ENCODE measurements around the gene CTDSPL.
"Not testable (repeated sequence)": the region's sequence is repeated elsewhere in the genome, so short reads cannot be mapped to it uniquely, and the experiment has no call there.

Gene CTDSPL, protein sequence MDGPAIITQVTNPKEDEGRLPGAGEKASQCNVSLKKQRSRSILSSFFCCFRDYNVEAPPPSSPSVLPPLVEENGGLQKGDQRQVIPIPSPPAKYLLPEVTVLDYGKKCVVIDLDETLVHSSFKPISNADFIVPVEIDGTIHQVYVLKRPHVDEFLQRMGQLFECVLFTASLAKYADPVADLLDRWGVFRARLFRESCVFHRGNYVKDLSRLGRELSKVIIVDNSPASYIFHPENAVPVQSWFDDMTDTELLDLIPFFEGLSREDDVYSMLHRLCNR

DNA sequence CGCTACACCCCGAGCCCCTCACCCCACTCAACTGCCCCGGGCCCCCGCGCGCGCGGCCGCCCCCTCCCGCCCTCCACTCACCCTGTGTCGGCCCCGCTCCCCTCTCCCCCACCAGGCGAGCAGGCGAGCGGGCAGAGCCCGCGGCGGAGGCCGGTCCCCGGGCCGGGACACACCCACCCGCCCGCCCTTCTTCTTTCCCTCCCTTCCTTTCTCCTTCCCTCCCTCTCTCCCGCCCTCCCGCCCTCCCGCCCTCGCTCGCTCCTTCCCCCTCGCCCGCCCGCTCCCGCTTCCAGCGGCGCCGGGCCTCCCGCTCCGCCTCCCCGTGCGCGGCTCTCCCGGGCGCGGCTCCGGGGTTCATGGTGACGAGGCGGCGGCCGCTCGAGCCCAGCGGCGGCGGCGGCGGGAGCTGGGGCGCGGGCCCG is at the start of gene CTDSPL:
CTDSPL (plus strand) TSS at position 261 of the 422 bp plus-strand sequence. CDS start 320 bp downstream, outside the sequence.
- no peak for DNase-seq

DNA sequence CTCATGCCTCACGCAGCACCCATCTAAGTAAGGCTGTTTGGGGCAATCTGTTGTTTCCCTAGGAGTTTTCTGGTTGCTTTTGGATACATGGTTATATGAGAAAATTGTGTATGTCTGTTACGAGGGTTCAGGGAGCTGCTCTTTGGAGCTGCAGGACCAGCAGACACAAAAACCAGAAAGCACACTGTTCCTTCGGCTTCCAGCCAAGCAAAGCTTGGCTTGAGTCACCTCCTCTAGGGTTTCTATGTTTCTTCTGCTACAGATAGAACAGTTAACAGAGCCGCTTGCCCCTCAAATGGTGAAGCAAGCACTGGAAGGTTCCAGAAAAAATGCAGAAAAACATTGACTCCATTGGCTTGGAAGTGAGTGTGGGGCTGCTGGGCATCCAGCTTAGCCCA is 49.2 kb upstream of the CTDSPL start:
- no peak for DNase-seq

DNA sequence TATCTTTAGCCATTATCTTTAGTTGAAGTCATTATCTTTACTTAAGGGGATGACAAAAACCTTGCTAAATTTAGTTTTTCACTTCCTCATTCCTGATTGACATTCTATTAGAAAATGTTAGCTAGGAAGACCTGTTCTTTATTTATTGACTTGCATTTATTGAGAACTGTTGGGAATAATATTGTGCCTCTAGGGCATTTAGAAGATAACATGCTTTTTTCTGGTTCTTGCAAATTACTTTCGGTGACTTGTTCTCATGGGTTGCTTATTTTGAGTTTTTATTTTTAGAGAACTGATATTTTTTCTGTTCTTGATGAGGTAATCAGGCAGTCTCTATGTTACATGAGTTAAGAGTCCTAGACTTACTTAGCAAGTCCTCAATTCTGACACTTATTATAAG is 48.3 kb upstream of the CTDSPL start:
- DNase-seq = no peak

DNA sequence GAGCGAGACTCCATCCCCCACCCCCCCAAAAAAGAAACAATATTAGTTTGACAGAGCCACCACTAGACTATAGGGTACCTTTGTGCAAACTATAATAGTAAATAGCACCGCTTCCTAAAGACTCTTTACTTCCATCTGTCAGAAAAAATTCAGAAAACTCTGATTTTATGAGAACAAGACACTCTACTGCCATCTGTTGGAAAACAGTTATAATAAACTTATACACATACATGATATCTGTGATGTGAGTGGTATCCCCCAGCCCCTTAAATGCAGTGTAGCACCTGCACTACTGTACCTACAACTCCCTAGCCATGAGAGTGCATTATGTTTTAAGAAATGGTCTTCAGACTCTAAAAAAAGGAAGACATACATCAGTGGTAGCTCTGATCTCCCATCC is 47.1 kb upstream of the CTDSPL start:
- DNase-seq = no peak

DNA sequence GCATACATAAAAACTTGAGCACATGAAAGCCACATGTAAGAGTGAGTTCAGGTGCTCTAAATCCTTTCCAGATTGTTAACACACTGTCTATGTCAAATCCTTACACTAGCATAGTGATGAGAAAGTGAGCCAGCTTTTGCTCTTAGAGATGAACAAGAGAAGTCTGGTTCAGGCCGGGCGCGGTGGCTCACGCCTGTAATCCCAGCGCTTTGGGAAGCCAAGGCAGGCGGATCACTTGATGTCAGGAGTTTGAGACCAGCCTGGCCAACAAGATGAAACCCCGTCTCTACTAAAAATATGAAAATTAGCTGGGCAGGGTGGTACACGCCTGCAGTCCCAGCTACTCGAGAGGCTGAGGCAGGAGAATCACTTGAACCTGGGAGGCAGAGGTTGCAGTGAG is 46.5 kb upstream of the CTDSPL start:
- not testable (repeated sequence) for DNase-seq

DNA sequence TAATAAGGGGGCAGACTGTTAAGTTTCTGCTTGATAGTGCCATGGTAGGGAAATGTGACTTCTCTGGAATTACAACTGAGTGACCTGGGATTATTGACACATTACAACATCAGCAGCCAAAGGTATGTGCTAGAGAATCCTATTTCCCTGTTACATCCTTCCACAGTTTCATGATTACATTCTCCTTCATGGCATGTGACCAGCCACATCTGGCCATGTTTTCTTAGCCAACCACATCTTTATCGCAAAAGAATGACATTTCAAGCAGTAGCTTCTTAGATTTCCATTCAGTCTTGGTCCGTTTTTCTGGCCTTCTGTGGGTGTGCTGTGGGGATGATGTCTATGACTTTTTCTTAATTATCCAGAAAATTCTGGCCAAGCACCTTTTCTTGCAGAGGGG is 45.4 kb upstream of the CTDSPL start:
- DNase-seq = no peak

DNA sequence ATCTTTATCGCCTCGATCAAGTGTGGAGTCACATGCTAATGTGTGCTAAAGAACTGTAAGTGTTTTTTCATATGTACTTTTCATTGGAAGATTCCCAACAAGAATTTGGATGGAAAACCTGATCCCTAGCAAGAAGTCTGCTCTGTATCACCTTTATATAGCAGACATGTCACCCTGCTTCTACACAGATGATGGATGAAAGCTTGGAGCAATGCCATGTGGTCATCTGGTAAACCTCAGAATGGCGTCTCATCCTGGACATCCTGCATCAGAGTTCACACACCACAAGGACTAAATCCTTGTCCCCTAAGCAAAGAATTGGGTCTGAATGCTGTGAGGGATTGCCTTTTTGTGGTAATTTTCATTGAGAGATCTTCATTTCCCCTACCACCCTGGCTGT is 42.1 kb upstream of the CTDSPL start:
- DNase-seq = no peak

DNA sequence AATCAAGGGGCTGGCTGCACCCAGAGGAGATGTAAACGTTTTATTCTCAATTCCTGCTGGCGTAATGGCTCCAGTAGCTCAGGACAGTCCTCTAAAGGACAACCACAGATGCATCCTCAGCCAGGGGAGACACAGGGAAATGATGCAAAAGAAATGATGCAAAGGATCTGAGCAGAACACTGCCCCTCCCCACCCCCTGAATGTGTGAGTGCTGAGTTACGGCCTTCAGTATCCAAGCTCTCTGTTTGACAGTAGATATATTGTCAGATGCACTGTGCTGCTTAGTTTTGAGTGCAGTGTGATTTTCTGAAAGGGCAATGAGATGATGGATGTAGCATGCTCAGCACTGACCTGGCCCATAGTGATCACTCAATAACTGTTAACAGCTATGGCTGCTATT is 41.4 kb upstream of the CTDSPL start:
- DNase-seq = no peak

DNA sequence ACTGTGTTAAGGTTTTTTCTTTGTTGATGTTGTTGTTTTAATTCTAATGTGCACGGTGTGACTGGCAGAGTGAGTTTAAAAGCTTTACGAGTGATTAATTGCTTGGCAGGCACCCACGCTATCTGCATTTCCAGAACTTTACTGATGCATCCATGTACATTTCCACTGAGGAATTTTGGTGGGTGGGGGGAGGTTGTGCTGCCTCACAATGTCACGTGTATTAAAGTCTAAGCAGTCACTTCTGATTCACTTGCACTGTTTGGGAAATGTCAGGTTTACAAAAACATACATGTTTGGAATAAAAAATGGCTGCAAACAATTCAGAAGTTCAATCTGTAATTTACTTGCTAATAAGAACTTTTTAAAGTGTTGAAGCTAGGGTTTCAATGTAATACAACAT is 38.5 kb upstream of the CTDSPL start:
- DNase-seq = no peak

DNA sequence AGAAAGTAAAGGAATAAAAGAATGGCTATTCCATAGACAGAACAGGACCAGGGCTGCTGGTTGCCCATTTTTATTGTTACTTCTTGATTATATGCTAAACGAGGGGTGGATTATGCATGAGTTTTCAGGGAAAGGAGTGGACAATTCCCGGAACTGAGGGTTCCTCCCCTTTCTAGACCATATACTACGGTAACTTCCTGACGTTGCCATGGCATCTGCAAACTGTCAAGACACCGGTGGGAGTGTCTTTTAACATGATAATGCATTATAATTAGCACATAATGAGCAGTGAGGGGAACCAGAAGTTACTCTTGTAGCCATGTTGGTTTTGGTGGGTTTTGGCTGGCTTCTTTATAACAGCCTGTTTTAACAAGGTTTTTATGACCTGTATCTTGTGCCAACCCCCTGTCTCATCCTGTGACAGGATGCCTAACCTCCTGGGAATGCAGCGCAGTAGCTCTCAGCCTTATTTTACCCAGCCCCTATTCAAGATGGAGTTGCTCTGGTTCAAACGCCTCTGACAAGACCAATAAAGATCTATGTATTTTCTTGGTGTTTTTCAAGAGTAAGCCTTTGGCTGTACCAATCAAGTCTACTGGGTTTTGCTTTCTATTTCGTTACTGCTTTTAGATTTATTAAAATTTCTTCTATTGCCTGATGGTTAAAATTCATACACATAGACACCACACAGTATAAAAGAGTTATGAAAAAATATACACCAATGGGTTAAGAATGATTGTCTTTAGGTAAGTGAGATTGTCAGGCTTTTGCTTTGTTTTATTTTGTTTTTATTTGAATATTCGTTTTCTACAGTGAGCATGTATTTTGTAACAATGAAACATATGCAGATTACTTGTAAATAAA is 37.4 kb upstream of the CTDSPL start:
- DNase-seq = no peak

DNA sequence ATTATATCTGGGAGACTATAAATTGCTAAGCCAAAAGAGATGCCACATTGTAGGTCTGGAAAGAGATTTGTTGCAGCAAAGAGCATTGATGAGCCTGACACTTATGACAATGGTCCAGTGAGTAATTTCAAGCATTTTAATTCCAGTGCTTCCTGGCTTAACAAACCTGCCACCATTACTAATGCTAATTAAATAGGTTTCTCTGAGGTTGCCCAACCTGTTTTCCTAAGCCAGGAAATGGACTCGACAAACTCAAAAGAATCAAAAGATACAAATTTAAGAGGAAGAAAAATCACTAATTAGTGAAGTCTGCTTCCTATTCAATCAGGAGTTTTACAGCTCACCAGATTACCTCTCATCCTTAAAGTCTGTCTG is 36.7 kb upstream of the CTDSPL start:
- DNase-seq = no peak

DNA sequence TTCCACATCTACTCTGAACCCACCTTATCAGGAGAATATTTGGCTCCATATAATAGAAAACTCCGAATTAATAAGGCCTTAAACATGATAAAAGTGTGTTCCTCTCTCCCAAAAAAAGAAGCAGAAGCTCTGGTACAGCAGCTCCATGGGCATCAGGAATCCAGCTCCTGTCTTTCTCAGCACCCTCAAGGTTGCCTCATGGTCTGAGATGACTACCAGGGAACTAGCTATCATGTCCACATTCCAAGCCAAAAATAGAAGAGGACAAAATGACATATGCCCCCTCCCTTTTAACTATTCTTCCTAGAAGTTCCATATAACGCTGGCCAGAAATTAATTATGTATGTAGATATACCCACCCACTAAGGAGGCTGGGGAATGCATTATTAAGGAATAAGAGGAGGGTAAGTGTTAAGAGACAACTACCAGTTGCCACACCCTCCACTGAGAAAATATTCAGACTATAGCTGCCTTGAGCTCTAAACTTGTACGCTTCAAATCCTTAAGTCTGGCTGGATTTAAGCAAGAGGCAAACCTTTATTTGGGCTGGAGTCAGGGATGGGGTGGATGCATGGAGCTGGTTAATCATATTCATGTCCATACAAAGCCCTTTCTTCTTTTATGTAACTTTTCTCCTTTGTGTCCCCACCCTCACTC is 35.8 kb upstream of the CTDSPL start:
- DNase-seq = no peak

DNA sequence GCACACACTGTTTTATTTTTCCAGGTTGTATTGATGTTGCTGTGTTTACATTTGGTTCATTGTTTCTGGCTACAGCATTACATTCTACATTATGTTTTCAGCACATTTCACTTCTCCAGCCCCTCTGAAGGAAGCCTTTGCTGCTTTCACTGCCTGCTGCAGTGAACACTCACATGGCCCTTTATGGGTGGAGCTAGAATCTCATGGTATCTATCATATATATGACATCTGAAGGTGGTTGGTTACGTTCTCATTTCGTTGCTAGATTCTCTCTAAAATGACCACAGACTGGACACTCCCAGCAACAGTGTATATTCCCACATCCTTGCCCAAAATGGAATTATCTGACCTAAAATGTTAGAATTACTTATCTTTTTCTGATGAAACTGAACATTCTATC is 35.2 kb upstream of the CTDSPL start:
- no peak for DNase-seq

DNA sequence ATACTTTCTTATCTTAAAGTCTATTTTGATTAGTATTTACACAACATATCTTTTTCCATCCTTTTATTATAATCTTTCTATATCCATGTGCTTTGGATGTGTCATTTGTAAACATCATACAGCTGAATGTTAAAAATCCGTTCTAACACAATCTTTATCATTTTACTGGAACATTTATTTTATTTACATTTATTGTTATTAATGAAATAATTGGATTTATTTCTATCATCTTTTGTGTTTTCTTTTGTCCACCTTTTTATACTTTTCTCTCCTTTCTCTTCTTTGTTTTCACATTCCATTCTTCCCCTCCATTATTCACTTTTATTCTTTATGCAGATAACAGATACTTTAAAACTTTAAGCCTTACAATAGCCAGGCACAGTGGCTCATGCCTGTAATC is 34.7 kb upstream of the CTDSPL start:
- no peak for DNase-seq

DNA sequence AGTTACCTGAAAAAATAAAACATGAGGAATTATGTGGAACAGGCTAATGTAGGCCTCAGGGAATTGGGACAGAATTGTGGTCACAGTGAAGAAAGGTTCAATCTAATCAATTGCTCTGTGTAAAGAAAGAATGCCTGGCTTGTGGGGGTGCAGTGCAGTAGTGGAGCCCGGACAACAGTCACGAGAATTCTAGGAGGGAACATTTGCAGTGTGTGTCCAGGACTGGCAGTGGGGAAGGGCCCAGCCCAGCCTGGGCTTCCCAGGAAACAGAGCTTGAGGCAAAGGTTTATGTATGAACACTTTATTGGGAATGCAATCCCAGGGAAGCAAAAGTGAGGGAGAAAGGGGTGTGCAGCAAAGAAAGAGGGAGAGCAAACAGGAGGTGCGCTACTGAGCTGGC is 29.2 kb upstream of the CTDSPL start:
- no peak for DNase-seq

DNA sequence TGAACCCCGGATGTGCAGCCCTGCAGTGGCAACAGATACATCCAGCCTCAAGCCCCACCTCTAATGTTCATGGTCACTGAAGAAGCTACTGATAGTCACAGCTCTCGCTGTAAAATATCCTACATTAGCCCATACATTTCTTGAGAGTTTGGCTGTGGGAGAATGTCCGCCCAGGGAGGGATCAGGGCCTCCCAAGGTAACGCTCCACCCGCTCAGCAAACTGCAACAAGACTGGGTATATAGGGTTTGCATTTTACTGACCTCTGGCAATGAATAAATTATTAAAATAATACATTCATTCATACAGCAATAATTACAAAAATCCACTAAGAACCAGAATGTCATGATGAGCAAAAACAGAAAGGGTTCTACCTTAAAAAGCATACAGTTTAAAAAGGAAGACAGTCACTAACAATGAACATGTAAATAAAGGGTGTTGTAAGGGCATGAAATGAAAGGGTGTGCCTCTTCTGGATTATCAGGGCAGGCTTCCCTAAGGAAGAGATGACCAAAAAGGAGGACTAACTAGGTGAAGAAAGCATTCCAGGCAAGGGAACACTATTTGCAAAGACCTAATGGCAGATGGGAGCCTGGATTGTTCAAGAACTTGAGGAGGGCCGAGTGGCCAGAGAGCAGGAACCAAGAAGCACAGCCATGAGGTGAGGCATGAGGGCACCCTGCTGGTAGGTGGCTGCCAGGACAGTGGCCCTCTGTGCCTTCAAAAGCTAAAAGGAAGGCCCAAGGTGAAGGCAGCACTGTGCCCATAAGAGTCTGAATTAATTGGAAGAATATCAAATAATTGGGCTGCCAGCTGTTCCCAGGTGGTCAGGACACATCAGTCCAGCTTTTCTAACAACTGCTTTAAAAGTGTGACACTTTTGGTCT is 28.1 kb upstream of the CTDSPL start:
- DNase-seq = no peak

DNA sequence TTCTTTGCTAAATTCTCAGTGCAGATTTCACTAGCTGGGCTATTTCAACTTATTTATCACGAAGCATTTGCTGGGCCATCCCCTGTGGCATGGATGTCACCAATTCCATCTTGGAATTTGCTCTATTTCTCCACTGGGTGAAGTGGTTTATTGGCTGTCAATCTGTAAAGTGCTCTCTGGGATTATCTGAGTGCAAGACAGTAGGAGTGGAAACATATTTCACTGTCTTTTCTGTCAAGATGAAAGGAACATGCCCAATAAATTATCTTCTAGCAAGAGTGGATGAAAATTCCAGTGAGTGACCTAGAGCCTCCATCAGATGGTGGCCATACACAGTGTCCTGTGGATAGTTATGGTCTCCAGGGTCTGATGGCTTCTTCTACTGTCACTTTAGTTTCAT is 25.1 kb upstream of the CTDSPL start:
- DNase-seq = no peak

DNA sequence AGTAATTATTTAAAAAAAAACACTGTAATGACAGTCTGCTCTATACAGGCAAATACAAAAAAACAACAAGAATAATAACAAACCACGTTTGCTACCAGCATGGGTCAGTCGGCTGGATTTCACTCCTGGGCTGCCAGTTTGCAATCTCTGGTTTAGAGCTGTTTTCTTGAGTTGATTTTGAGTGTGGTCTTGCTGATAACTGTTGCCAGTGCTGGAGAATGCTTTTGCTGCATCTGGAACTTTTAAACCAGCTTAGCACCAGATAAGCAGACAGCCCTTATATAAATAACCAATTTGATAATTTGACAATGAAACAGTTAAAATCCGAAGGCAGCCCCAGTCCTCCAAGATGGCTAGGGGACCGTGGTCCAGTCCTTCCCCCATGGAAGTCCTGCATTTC is 14.0 kb upstream of the CTDSPL start:
- DNase-seq = no peak

DNA sequence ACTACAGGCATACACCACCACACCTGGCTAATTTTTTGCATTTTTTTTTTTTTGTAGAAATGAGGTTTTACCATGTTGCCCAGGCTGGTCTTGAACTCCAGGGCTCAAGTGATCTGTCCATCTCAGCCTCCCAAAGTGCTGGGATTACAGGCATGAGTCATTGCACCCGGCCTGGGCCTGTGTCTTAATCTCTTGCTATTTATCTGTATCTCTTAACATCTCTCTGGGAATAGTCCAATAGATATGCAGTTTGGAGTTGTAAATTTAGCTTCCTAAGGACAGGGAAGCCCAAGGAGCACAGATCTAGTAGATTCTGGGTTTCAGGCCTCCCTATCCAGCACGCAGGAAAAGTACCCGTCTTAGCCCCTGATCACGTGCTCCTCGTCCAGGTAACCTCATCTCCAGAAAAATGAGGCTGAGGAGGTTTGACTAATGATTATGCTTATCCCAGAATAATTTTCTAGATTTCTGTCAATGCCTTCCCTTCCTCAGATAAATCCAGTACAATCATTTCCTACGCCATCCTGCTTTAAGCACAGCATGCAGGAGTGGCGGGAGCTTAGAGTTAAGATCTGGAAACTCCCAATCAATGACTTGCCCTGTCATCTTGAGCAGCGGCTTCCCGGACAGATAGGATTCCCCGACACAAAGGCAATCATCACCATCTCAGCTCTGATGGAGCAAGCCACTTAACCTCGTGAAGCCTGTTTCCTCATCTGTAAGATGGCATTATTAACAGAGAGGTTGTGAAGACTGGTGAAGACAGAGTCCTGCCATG is 12.3 kb upstream of the CTDSPL start:
- no peak for DNase-seq

DNA sequence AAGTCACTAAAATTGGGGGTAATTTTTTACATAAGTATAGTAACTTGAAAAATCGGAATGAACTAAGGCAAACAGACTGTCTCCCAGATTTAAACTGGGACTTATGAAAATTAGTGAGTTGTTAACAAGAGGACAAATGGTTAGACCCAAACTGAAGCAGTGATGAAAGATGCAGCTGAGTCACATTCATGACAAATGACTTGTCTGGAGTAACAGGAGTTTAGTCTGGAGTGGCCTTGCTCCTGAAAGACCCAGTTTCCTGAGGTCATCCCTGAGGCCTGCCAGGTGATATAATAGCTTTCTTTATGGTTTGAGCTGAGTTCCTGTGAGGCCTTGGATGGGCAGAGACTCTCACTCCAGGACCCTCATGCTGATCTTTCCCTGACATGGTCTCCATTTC is 9.6 kb upstream of the CTDSPL start:
- no peak for DNase-seq

DNA sequence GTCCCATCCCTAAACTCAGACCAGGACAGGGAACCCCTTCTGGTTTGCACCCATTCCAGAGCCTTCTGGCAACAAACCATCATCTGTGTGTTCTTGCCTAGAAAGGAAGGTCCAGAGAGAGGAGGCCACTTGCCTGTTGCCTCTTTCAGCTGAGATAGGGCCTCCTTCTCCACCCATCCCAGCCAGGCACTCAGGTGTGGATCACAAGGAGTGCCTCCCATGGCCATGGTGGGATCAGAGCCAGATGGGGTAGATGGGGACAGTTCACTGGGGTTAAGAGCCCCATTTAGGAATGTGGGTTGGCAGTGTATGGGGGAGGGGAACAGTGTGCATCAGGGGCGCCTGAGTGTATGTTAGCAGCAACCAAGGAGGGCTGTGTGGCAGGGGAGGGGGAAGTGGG is 8.9 kb upstream of the CTDSPL start:
- DNase-seq = no peak

Data from activated T-cell treated with anti-CD3 and anti-CD28 coated beads for 4 hours (primary cell).